Uterus (tissue), 2 donors: ENCODE measurements around the gene VGF.

Source experiments
- POLR2A ChIP-seq, 2 donors: fragments of 450-650 bp; IDR thresholded peaks; one replicate each; pipeline ENCODE4 v1.6.1; 2016; ENCODE audit warnings: antibody characterized with exemption in 2 of 2, mild to moderate bottlenecking in 1 of 2, moderate library complexity in 1 of 2
- TF ChIP-seq, protein P1 (sequence below), 4 experiments: fragments of 200-600 bp in 2 of 4; fragments of 450-650 bp in 2 of 4; sonication (generic) in 2 of 4; IDR thresholded peaks; one replicate each; pipeline ENCODE4 v1.5.1; 2016 to 2019; ENCODE audit warnings: antibody characterized with exemption in 4 of 4, mild to moderate bottlenecking in 2 of 4, moderate library complexity in 1 of 4

- TF ChIP-seq, protein P1, sequence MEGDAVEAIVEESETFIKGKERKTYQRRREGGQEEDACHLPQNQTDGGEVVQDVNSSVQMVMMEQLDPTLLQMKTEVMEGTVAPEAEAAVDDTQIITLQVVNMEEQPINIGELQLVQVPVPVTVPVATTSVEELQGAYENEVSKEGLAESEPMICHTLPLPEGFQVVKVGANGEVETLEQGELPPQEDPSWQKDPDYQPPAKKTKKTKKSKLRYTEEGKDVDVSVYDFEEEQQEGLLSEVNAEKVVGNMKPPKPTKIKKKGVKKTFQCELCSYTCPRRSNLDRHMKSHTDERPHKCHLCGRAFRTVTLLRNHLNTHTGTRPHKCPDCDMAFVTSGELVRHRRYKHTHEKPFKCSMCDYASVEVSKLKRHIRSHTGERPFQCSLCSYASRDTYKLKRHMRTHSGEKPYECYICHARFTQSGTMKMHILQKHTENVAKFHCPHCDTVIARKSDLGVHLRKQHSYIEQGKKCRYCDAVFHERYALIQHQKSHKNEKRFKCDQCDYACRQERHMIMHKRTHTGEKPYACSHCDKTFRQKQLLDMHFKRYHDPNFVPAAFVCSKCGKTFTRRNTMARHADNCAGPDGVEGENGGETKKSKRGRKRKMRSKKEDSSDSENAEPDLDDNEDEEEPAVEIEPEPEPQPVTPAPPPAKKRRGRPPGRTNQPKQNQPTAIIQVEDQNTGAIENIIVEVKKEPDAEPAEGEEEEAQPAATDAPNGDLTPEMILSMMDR (IDR thresholded peaks at IDR 0.05) = no peak
- TF ChIP-seq POLR2A (IDR thresholded peaks at IDR 0.05) = no peak
These were observed 7.7 kb upstream of the VGF start for GRCh38 chr7:101172854-101173751.
